Measurements from ENCODE around the gene MEIKIN.
A peak's percentile ranks its signal among the peaks of the same experiment; 100 is the strongest.

The MEIKIN gene

DNA sequence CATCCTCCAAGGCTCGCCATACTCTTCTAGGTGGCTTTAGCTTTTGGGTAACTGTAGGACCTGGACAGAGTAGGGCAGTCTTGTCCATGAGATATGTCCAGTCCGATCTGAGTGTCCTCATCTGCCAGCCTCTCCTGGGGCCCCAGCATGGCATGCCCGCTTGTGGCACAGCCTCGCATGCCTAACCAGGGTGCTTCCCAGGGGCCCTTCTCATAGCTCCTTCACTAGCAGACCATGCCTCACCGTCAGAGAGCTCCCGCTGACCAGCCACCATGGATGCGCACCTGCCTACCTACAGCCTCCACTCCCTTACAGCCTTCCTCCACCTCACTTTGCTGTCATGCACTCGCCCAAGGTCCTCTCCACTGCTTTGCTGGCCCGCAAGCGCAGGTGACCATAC is 88.1 kb downstream of the MEIKIN start:
- no peak overlapping the region for H3K4me2 ChIP-seq (ENCODE audit: low read length)
- H3K36me3 ChIP-seq (replicated peaks; ENCODE audit: low read depth, low read length): no peaks in the 10 kb centered on the region
- no peak overlapping the region for H3K27ac ChIP-seq (ENCODE audit: low read length)
- H3K27me3 ChIP-seq (ENCODE audit: low read depth, low read length): no peaks in the 10 kb centered on the region
- H3K4me1 ChIP-seq (ENCODE audit: low read length): peaks cover 12% of the 10 kb centered on the region
- H3K79me2 ChIP-seq (ENCODE audit: low read length): no peaks in the 10 kb centered on the region
- H2AFZ ChIP-seq (ENCODE audit: low read depth, low read length): no peak overlapping the region
- no peaks in the 10 kb centered on the region for H4K20me1 ChIP-seq (ENCODE audit: insufficient read depth, low read length)
- H3K9me3 ChIP-seq (ENCODE audit: insufficient read depth, low read length): no peaks in the 10 kb centered on the region
- no peak overlapping the region for H3K4me3 ChIP-seq (ENCODE audit: low read length)
- no peak for TF ChIP-seq EZH2phosphoT487 (IDR thresholded peaks at IDR 0.05; ENCODE audit: low read depth)
- TF ChIP-seq, protein P1, sequence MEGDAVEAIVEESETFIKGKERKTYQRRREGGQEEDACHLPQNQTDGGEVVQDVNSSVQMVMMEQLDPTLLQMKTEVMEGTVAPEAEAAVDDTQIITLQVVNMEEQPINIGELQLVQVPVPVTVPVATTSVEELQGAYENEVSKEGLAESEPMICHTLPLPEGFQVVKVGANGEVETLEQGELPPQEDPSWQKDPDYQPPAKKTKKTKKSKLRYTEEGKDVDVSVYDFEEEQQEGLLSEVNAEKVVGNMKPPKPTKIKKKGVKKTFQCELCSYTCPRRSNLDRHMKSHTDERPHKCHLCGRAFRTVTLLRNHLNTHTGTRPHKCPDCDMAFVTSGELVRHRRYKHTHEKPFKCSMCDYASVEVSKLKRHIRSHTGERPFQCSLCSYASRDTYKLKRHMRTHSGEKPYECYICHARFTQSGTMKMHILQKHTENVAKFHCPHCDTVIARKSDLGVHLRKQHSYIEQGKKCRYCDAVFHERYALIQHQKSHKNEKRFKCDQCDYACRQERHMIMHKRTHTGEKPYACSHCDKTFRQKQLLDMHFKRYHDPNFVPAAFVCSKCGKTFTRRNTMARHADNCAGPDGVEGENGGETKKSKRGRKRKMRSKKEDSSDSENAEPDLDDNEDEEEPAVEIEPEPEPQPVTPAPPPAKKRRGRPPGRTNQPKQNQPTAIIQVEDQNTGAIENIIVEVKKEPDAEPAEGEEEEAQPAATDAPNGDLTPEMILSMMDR (IDR thresholded peaks at IDR 0.05; ENCODE audit: low read depth, low read length): no peak
- H3K9ac ChIP-seq (ENCODE audit: low read length): no peak overlapping the region

DNA sequence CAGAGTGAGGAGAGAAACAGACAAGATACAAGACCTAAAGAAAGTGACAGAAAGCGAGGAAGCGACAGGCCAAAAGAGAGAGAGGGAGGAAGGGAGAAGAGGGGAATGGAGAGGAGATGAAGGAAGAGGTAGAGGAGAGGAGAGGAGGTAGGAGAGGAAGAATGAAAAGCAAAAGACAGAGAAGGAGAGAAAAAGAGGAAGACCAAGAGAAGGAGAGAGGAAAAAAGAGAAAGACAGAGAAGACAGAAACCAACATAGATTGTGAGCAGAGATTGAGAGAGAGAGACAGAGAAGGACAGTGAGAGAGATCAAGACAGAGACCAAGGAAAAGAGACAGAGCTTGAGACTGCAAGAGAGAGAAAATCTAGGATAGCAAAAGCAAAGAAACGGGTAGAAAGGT is 90.0 kb downstream of the MEIKIN start:
- no peak overlapping the region for H3K9ac ChIP-seq (ENCODE audit: low read length)
- no peaks in the 10 kb centered on the region for H3K79me2 ChIP-seq (ENCODE audit: low read length)
- no peak for TF ChIP-seq EZH2phosphoT487 (IDR thresholded peaks at IDR 0.05; ENCODE audit: low read depth)
- TF ChIP-seq, protein P1 (IDR thresholded peaks at IDR 0.05; ENCODE audit: low read depth, low read length): no peak
- H4K20me1 ChIP-seq (ENCODE audit: insufficient read depth, low read length): no peaks in the 10 kb centered on the region
- H3K27ac ChIP-seq (ENCODE audit: low read length): no peak overlapping the region
- no peak overlapping the region for H3K4me3 ChIP-seq (ENCODE audit: low read length)
- peaks cover 12% of the 10 kb centered on the region for H3K4me1 ChIP-seq (ENCODE audit: low read length)
- H3K27me3 ChIP-seq (ENCODE audit: low read depth, low read length): no peaks in the 10 kb centered on the region
- no peak overlapping the region for H2AFZ ChIP-seq (ENCODE audit: low read depth, low read length)
- H3K4me2 ChIP-seq (ENCODE audit: low read length): no peak overlapping the region
- H3K9me3 ChIP-seq (ENCODE audit: insufficient read depth, low read length): no peaks in the 10 kb centered on the region
- H3K36me3 ChIP-seq (replicated peaks; ENCODE audit: low read depth, low read length): no peaks in the 10 kb centered on the region

DNA sequence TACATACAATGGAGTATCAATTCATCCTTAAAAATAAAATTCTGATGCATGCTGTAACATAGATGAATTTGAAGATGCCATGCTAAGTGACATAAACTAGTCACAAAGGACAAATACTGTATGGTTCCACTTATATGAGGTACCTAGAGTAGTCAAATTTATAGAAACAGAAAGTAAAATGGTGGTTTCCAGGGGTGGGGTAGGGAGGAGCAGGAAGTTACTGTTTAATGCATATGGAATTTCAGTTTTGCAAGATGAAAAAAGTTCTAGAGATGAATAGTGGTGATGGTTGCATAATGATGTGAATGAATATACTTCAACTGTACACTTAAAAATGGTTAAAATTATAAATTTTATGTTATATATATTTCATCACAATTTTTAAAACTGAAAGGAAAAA is 91.3 kb downstream of the MEIKIN start:
- H3K9me3 ChIP-seq (ENCODE audit: insufficient read depth, low read length): no peaks in the 10 kb centered on the region
- no peak overlapping the region for H2AFZ ChIP-seq (ENCODE audit: low read depth, low read length)
- H3K27me3 ChIP-seq (ENCODE audit: low read depth, low read length): no peaks in the 10 kb centered on the region
- no peak overlapping the region for H3K27ac ChIP-seq (ENCODE audit: low read length)
- H3K36me3 ChIP-seq (replicated peaks; ENCODE audit: low read depth, low read length): no peaks in the 10 kb centered on the region
- no peaks in the 10 kb centered on the region for H4K20me1 ChIP-seq (ENCODE audit: insufficient read depth, low read length)
- H3K79me2 ChIP-seq (ENCODE audit: low read length): no peaks in the 10 kb centered on the region
- no peak for TF ChIP-seq EZH2phosphoT487 (IDR thresholded peaks at IDR 0.05; ENCODE audit: low read depth)
- TF ChIP-seq, protein P1 (IDR thresholded peaks at IDR 0.05; ENCODE audit: low read depth, low read length): no peak
- no peak overlapping the region for H3K4me3 ChIP-seq (ENCODE audit: low read length)
- peak overlapping the region; percentile 27 for H3K4me2 ChIP-seq (ENCODE audit: low read length)
- peaks cover 17% of the 10 kb centered on the region for H3K4me1 ChIP-seq (ENCODE audit: low read length)
- H3K9ac ChIP-seq (ENCODE audit: low read length): no peak overlapping the region

DNA sequence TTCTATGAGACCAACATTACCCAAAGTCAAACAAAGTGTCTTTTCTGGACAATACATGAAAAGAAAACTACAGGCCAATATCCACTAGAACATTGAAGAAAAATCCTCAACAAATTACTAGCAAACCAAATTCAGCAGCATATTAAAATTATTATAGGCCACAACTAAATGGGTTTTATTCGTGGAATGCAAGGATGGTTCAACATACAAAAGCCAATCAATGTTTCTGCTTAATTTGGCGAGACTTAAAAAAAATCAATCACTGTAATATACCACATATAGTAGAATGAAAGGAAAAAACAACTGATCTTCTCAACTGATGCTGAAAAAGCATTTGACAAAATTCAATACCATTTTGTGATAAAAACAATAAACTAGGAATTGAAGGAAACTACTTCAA is 96.8 kb downstream of the MEIKIN start:
- no peak for TF ChIP-seq EZH2phosphoT487 (IDR thresholded peaks at IDR 0.05; ENCODE audit: low read depth)
- TF ChIP-seq, protein P1 (IDR thresholded peaks at IDR 0.05; ENCODE audit: low read depth, low read length): no peak
- H3K27ac ChIP-seq (ENCODE audit: low read length): no peak overlapping the region
- H3K4me1 ChIP-seq (ENCODE audit: low read length): peaks cover 8% of the 10 kb centered on the region
- H3K36me3 ChIP-seq (replicated peaks; ENCODE audit: low read depth, low read length): no peaks in the 10 kb centered on the region
- H3K4me3 ChIP-seq (ENCODE audit: low read length): no peak overlapping the region
- peaks cover 6% of the 10 kb centered on the region; the same call in 1 of the 2 replicates for H3K9me3 ChIP-seq (ENCODE audit: insufficient read depth, low read length)
- no peak overlapping the region for H3K4me2 ChIP-seq (ENCODE audit: low read length)
- H3K79me2 ChIP-seq (ENCODE audit: low read length): no peaks in the 10 kb centered on the region
- no peaks in the 10 kb centered on the region for H3K27me3 ChIP-seq (ENCODE audit: low read depth, low read length)
- no peak overlapping the region for H2AFZ ChIP-seq (ENCODE audit: low read depth, low read length)
- no peak overlapping the region for H3K9ac ChIP-seq (ENCODE audit: low read length)
- no peaks in the 10 kb centered on the region for H4K20me1 ChIP-seq (ENCODE audit: insufficient read depth, low read length)
